CD4-positive, CD25-positive, alpha-beta regulatory T cell (primary cell): Measurements from ENCODE around the gene ELMO1. TPM values are rescaled to one million over a fixed set of nuclear protein-coding genes. Genes with fewer than 3 reads are reported as not detected.
A peak's percentile ranks its signal among the peaks of the same experiment; 100 is the strongest.

Experiments
- ATAC-seq, 2 donors: fragments of 150-1000 bp; cut with Tn5 transposase; one replicate each; pipeline ENCODE4 v1.10.0; 2021; ENCODE audit warnings: low read depth in 2 of 2, moderate number of reproducible peaks in 2 of 2, moderate library complexity in 1 of 2
- DNase-seq, 3 donors: peaks; one replicate each; pipeline versions ENCODE4 v3.0.0 to v3.0.0-alpha.2; 2012 to 2022; ENCODE audit warnings: mixed read lengths in 1 of 3
- H3K27ac ChIP-seq: one replicate; pipeline ENCODE4 v1.7.0; 2013; ENCODE audit warnings: mild to moderate bottlenecking, low read length; ENCODE audit not compliant: insufficient read depth, poor library complexity, severe bottlenecking
- H3K27me3 ChIP-seq: one replicate; pipeline ENCODE4 v1.7.0; 2013; ENCODE audit warnings: low read length; ENCODE audit not compliant: control insufficient read depth, insufficient read depth
- H3K36me3 ChIP-seq: one replicate; pipeline ENCODE4 v1.7.0; 2013; ENCODE audit warnings: mild to moderate bottlenecking, low read length, moderate library complexity; ENCODE audit not compliant: control insufficient read depth, insufficient read depth
- H3K4me1 ChIP-seq: 2 replicates; pipeline ENCODE4 v1.7.0; 2013; ENCODE audit warnings: mild to moderate bottlenecking, low read length; ENCODE audit not compliant: insufficient read depth, control insufficient read depth, poor library complexity, severe bottlenecking
- H3K4me3 ChIP-seq: one replicate; pipeline ENCODE4 v1.7.0; 2013; ENCODE audit warnings: low read depth, mild to moderate bottlenecking, low read length, moderate library complexity
- H3K9me3 ChIP-seq, 2 experiments: 1 replicate in 1 of 2; 2 replicates in 1 of 2; pipeline ENCODE4 v1.7.0; 2013; ENCODE audit warnings: low read length in 2 of 2, mild to moderate bottlenecking in 1 of 2, moderate library complexity in 1 of 2; ENCODE audit not compliant: control insufficient read depth in 2 of 2
- H3K27ac Mint-ChIP-seq, 3 donors: one replicate each; pipeline ENCODE4 v1.8.0; 2020 to 2022; ENCODE audit warnings: mild to moderate bottlenecking in 3 of 3, mixed read lengths in 3 of 3, moderate library complexity in 2 of 3
- H3K27me3 Mint-ChIP-seq: one replicate; pipeline ENCODE4 v1.8.0; 2022; ENCODE audit warnings: mild to moderate bottlenecking, mixed read lengths
- H3K36me3 Mint-ChIP-seq: one replicate; pipeline ENCODE4 v1.8.0; 2020; ENCODE audit warnings: mixed read lengths
- H3K4me1 Mint-ChIP-seq, 4 donors: one replicate each; pipeline ENCODE4 v1.8.0; 2020 to 2022; ENCODE audit warnings: mixed read lengths in 4 of 4, mild to moderate bottlenecking in 1 of 4
- H3K4me3 Mint-ChIP-seq, 4 donors: one replicate each; pipeline ENCODE4 v1.8.0; 2020 to 2022; ENCODE audit warnings: mild to moderate bottlenecking in 4 of 4, mixed read lengths in 4 of 4, moderate library complexity in 3 of 4
- H3K9me3 Mint-ChIP-seq, 7 donors: one replicate each; pipeline ENCODE4 v1.8.0; 2020 to 2022; ENCODE audit warnings: mixed read lengths in 7 of 7, mild to moderate bottlenecking in 3 of 7, moderate library complexity in 2 of 7
- polyA plus RNA-seq, 4 donors: library from polyadenylated mRNA; unstranded; fragments of 300-500 nt; fragmentation: Illumina TruSeq; gene quantifications; one replicate each; pipeline ENCODE4 v1.2.3, GENCODE V29; 2021
- total RNA-seq: library from RNA; stranded (reverse); gene quantifications from one replicate; pipeline ENCODE4 v1.2.3, GENCODE V29; 2022

Gene ELMO1
- total and polyA plus RNA-seq, 5 donors from 2014 or later = 39.5 to 162 (median 53.5) TPM

DNA sequence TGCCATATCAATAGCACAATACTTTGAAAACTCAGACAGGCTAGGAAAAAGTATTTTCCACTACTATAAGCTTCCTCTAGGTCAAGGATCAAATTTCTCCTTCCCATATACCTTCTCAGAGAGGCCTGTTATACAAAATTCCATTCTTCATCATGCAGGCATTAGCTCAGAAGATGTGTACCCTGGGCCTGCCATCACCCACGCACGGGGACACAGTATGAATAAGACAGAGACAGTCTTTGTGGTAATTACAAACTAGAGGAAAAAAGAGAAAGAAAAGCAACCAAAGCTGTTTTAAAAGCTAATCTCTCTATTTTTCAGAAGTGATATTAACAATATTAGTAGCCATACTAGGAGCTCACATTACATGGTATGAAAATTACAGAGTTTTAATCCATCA, 487.6 kb downstream of the ELMO1 start:
- H3K9me3 Mint-ChIP-seq = peaks cover 0 to 1% (median 0%) of the 10 kb centered on the region in 7 donors
- H3K27ac Mint-ChIP-seq = peak overlapping the region in 1 of 3 donors; percentile 75

DNA sequence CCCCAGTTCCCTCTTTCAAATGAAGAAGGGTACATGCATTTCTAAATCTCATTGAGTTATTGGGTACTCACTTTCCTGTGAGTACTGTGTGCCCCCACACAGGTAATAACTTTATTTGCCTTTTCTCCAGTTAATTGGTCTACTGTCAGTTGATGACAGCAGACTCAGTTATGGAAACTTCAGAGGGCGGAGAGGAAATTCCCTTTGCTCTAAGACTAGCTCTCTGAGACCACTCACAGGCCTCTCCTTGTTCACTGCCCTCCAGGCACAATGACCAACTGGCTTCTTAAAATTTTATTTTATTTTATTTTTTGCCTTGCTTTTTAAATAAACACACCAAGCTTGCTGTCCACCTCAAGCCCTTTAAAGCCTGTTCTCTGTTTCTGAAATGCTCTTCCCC, 488.6 kb downstream of the ELMO1 start:
- no peak for ATAC-seq
- Mint-ChIP-seq H3K4me3 (no peak overlapping the region), H3K4me1 (peaks cover 7 to 23% (median 17%) of the 10 kb centered on the region in 4 donors), H3K36me3 (peaks cover 27% of the 10 kb centered on the region), H3K27me3 (no peaks in the 10 kb centered on the region), H3K27ac (no peak overlapping the region), H3K9me3 (peaks cover 0 to 2% (median 0%) of the 10 kb centered on the region in 7 donors)
- peaks cover 3% of the 10 kb centered on the region for H3K36me3 ChIP-seq
- no peak for DNase-seq
- H3K27me3 ChIP-seq = no peaks in the 10 kb centered on the region
- no peak overlapping the region for H3K27ac ChIP-seq
- no peaks in the 10 kb centered on the region for H3K9me3 ChIP-seq
- H3K4me1 ChIP-seq = no peaks in the 10 kb centered on the region
- H3K4me3 ChIP-seq = no peak overlapping the region

More for the DNA sequence above, 487.6 kb downstream of the ELMO1 start:
- Histone ChIP-seq H3K27me3 (no peaks in the 10 kb centered on the region), H3K9me3 (no peaks in the 10 kb centered on the region), H3K27ac (no peak overlapping the region), H3K4me3 (no peak overlapping the region), H3K36me3 (peaks cover 3% of the 10 kb centered on the region), H3K4me1 (no peaks in the 10 kb centered on the region)
- H3K27me3 Mint-ChIP-seq = no peaks in the 10 kb centered on the region
- H3K36me3 Mint-ChIP-seq = peaks cover 26% of the 10 kb centered on the region
- H3K4me3 Mint-ChIP-seq = no peak overlapping the region
- H3K4me1 Mint-ChIP-seq = peaks cover 7 to 22% (median 16%) of the 10 kb centered on the region in 4 donors
- DNase-seq (no peak), ATAC-seq (no peak)

DNA sequence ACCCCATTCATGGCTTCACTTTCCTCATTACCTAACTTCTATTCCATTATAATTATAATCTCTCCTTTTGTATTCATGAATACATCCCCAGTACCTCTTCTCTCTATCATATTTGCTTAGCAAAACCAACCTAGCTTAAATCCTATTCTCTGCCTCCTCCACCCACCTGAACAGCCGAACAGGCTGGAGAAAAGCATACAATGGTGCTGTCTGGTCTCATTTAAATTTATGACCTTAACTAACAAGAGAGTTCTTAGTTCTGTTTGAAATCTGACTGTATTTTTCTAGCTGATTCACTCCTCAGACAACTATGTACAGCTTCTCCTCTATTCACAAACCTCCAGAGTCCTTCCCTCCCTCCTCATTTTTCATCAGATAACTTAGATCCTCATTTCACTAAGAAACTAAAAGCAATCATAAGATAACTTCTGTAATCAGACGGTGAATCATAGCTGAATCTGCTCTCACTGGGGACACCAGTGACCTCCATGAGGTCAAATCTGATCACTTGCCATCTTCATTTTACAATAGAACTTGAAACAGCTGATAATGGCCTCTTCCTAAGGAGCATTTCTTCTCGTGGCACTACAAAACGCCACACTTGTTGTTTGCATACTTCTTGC, 490.4 kb downstream of the ELMO1 start:
- Mint-ChIP-seq H3K27me3 (no peaks in the 10 kb centered on the region), H3K4me3 (no peak overlapping the region), H3K27ac (no peak overlapping the region), H3K9me3 (peaks cover 0 to 1% (median 0%) of the 10 kb centered on the region in 7 donors), H3K4me1 (peaks cover 0 to 17% (median 9%) of the 10 kb centered on the region in 4 donors), H3K36me3 (peaks cover 27% of the 10 kb centered on the region)
- no peaks in the 10 kb centered on the region for H3K27me3 ChIP-seq
- no peak for ATAC-seq
- no peak overlapping the region for H3K4me3 ChIP-seq
- H3K9me3 ChIP-seq = no peaks in the 10 kb centered on the region
- peaks cover 3% of the 10 kb centered on the region for H3K36me3 ChIP-seq
- no peak for DNase-seq
- H3K4me1 ChIP-seq = no peaks in the 10 kb centered on the region
- H3K27ac ChIP-seq = no peak overlapping the region

DNA sequence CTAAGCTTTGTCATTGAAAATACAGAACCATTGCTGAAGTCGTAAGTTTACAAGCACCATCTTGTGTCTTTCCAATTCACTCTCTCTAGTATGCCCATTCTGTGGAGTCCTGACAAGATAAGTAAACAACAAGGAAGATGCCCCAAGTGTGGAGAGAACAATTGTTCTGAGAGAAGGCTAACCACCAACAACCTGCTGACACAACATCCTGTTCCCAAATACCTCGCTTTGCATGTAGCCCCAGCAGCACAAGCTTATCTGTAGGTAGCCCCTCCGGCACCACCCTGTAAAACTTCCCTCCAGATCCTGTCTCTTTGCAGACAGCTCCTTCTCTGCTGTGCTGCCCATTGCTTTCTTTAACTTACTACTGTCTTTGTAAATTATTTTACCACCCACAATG, 491.0 kb downstream of the ELMO1 start:
- peaks cover 0 to 1% (median 0%) of the 10 kb centered on the region in 7 donors for H3K9me3 Mint-ChIP-seq
- peaks cover 0 to 17% (median 9%) of the 10 kb centered on the region in 4 donors for H3K4me1 Mint-ChIP-seq
- peaks cover 3% of the 10 kb centered on the region for H3K36me3 ChIP-seq
- ATAC-seq (no peak), DNase-seq (no peak)
- H3K4me3 Mint-ChIP-seq = no peak overlapping the region
- H3K9me3 ChIP-seq = no peaks in the 10 kb centered on the region
- no peak overlapping the region for H3K27ac ChIP-seq
- peaks cover 24% of the 10 kb centered on the region for H3K36me3 Mint-ChIP-seq
- no peaks in the 10 kb centered on the region for H3K27me3 Mint-ChIP-seq
- H3K4me3 ChIP-seq = no peak overlapping the region
- no peak overlapping the region for H3K27ac Mint-ChIP-seq
- H3K4me1 ChIP-seq = no peaks in the 10 kb centered on the region
- H3K27me3 ChIP-seq = no peaks in the 10 kb centered on the region

DNA sequence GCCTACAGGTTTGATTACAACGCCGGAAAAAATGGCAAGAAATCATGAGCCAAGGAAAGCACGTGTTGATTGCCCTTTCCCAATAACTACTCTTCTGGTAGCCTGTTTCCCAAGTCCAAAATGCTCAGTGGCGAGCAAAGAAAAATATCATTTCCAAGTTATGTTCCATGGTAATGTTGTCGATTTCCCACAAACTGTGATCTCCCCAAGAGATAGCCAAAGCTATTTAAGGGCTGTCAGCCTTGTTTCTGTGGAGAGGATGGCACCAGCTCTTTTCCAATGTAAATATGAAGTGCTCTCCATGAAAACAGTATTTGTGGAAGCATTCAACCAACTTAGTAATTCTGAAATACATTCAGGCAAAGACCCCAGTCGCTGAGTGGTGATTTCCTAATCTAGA, 491.9 kb downstream of the ELMO1 start:
- Histone ChIP-seq H3K36me3 (peaks cover 8% of the 10 kb centered on the region), H3K9me3 (no peaks in the 10 kb centered on the region), H3K27ac (no peak overlapping the region), H3K27me3 (no peaks in the 10 kb centered on the region), H3K4me3 (no peak overlapping the region), H3K4me1 (no peaks in the 10 kb centered on the region)
- DNase-seq (no peak), ATAC-seq (no peak)
- H3K4me1 Mint-ChIP-seq = peaks cover 0 to 15% (median 7%) of the 10 kb centered on the region in 4 donors
- no peaks in the 10 kb centered on the region for H3K27me3 Mint-ChIP-seq
- H3K36me3 Mint-ChIP-seq = peaks cover 24% of the 10 kb centered on the region
- H3K4me3 Mint-ChIP-seq = no peak overlapping the region
- H3K9me3 Mint-ChIP-seq = peaks cover 0 to 2% (median 0%) of the 10 kb centered on the region in 7 donors
- no peak overlapping the region for H3K27ac Mint-ChIP-seq

DNA sequence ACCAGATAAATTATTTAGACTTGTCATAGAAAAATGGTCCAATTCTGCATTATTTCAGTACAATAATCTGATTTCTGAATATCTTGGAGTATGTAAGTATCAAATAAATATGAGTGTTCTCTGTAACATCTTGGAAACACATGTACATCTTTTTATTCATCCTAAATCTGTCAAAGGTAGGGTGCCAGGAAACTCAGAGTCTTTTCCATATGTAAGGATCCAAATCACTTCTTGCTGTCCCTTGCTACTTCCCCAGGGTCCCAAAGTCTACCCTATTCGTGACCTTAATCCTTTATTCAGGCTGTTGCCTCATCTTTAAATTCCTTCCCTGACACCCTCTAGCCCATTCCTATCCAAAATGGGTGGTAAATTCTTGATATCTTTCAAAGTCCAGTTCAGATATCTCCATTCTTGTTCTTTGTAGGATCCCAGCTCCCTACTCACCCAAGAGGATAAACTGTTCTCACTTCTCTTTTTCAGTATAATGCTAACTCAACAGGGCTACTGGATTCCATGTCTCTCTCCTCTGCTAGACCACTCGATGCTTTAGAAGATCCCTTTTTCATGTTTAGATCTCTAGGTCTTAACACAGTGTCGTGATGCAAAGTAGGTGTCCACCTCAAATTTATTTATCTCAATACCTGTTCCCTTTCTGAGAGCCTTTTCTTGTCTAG, 493.1 kb downstream of the ELMO1 start:
- no peak overlapping the region for H3K4me3 Mint-ChIP-seq
- H3K27ac ChIP-seq = no peak overlapping the region
- H3K36me3 Mint-ChIP-seq = peaks cover 32% of the 10 kb centered on the region
- H3K9me3 ChIP-seq = no peaks in the 10 kb centered on the region
- H3K36me3 ChIP-seq = peaks cover 14% of the 10 kb centered on the region
- H3K27me3 ChIP-seq = no peaks in the 10 kb centered on the region
- H3K27ac Mint-ChIP-seq = no peak overlapping the region
- peaks cover 0 to 9% (median 0%) of the 10 kb centered on the region in 7 donors for H3K9me3 Mint-ChIP-seq
- peaks cover under 1 to 8% (median 5%) of the 10 kb centered on the region in 4 donors for H3K4me1 Mint-ChIP-seq
- DNase-seq (no peak), ATAC-seq (no peak)
- H3K4me1 ChIP-seq = no peaks in the 10 kb centered on the region
- H3K4me3 ChIP-seq = no peak overlapping the region
- H3K27me3 Mint-ChIP-seq = no peaks in the 10 kb centered on the region

DNA sequence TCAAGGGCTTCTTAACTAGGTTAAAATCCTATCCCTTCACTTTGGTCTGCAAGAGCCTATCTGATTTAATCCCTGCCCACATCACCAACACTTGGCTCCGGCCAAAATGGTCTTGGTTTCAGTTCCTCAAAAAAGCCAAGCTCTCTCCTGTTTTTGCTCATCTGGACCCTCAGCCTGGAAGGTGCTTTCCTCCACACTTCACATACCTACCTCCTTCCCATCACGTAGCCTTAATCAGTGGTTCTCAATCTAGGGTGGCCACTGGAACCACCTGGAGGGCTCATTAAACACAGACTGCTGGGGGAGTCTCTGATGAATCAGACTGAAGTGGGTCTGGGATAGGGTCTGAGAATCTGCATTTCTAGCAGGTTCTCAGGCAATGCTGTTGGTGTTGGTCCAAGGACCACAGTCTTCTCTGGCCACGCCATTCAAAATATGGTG, 497.4 kb downstream of the ELMO1 start:
- Histone ChIP-seq H3K27ac (no peak overlapping the region), H3K4me1 (no peaks in the 10 kb centered on the region), H3K27me3 (no peaks in the 10 kb centered on the region), H3K9me3 (no peaks in the 10 kb centered on the region), H3K4me3 (no peak overlapping the region), H3K36me3 (peaks cover 27% of the 10 kb centered on the region)
- ATAC-seq (no peak), DNase-seq (no peak)
- Mint-ChIP-seq H3K27ac (no peak overlapping the region), H3K4me3 (peak overlapping the region in 1 of 4 donors; percentile 40), H3K27me3 (no peaks in the 10 kb centered on the region), H3K36me3 (peaks cover 56% of the 10 kb centered on the region), H3K9me3 (peaks cover 4 to 28% (median 14%) of the 10 kb centered on the region in 7 donors), H3K4me1 (peaks cover 10 to 27% (median 14%) of the 10 kb centered on the region in 4 donors)
